AML-193 (cell line): ENCODE measurements around the gene SAP30L.

Source experiments
- DNase-seq, 2 experiments: peaks; one replicate each; lab custom pipeline; 2025; lab: John Stamatoyannopoulos, UW

Gene SAP30L

DNA sequence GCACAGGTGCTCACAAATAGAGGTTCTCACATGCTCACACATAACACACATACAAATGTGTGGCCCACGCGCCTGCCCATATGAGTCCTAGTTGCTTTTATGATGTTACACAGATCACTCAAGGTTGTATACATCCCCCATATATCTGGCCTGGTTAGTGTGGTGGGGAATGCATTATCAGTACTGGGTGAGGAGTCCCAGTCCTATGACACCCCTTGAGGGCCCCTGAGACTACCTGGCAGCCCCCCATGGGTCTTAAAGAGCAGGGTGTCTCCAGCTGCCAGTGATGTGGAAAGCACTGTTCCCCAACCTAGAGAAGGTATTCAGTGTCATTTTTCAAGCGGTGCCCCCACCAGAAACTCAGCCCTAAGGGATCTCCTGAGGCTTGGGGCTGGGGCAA lies 35.0 kb downstream of the SAP30L start:
- DNase-seq: no peak

DNA sequence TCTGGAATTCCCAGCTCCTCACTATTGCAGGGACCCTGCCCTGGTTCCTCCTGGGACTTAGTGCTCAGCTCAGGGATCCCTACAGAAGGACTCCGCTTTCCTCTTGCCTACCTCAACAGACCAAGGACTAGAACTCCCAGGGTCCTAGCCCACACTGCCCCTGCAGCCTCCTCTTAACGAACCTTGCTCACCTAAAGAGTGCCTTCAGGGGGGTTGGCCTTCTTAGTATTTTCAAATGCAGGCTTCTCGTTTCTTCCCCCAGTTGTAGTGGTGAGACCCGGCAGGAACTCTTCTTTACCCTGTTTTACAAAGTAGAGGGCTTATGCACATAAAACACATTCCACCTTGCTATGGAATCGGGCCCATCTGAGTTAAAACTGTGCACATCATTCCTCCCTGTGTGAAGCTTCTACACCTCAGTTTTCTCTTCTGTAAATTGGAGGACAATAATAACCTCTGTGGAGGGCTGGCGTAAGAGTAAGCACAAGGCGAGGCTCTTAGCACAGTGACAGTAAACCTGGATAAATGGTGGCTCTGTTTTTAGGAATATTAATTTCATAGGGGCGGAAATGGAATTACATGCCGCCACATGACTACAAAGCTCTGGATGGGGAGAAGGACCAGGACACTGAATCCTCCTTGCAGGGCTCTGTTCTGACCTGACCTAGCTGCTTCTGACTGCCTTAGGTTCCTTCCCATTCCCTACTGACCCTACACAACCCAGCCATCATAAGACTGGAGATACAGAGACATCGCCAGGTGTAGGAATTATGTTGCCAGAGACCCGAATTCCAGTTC lies 36.0 kb downstream of the SAP30L start:
- DNase-seq: no peak

DNA sequence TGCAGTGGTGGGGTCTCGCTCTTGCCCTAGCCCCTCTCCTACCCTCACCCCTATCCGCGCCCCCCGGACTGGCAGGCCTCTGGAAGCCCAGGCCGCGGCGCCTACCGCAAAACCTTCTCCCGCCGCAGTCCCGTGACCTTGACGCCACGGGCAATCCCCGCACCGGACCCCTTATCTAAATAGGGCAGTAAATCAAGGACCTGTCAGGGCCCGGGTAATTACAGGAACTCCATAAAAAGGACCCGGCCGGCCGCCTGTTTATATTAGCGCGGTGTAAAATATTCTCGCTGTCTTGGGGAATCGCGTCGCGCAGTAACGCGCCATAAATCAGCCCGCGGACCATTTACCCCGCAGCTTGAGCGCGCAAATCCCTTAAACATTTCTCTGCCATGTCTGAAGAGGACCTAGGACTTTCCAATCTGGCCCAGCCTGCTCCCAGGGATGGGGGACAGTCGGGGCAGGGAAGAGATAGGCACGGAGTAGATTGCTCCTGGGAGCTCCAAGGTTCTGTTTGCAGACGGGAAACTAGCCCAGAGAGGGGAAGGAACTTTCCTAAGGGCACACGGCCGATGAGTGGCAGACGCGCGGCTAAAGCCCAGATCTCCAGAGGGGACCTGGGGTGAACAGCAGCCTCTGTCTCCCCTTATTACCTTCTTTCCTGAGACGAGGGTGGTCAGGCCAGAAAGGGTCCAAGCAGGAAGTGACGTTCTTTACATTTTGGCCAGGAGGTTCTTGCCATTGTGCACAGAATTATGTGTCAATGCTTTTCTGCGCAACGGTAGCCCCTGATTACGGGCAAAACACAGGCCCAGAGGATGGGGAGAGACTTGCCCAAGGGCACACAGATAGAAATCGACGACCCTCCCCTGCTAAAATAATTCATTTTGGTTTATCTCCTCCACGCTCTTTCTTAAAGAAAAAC lies 37.0 kb downstream of the SAP30L start:
- DNase-seq: no peak

DNA sequence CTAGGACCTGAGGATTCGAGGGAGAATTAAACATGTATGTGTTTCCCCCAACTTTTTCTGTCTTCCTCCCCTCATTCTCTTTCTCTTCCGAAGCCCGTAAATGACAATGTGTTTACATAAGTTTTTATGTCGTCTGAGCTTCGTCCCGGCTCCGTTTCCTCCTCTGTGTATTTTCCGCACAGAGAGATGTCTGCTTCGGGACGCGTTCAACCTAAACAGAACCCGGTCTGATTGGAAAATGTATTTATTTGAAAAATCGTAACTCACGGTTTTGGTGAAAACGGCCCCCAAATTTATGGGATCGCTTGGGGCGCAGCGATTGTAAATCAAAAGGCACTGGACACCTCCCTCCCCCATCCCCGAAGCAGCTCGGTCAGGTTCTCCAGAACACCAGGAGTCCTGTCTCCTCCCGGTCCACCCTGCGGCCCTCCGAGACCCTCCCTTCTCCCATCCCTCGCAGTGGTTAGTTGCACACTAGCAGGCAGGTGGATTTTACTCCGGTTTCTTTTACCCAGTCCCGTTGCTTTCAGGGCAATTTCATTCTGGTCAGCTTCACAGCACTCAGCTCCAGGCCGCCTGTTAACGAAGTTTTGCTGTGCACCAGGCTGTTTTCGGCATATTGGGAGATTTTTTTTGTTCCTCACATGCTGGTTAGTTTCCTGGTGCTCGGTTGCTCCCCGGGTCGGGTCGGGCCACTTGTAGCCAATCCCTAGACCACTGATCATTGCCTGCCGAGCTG lies 38.0 kb downstream of the SAP30L start:
- no peak for DNase-seq

GRCh38 chr5:154484393-154485095 lies 38.7 kb downstream of the SAP30L start:
- DNase-seq: no peak

- no peak for DNase-seq
These were observed 39.3 kb downstream of the SAP30L start for GRCh38 chr5:154485096-154485491.

GRCh38 chr5:154485850-154486426 lies 40.1 kb downstream of the SAP30L start:
- DNase-seq: no peak

- DNase-seq: no peak
These were observed 40.6 kb downstream of the SAP30L start for GRCh38 chr5:154486427-154486866.

GRCh38 chr5:154487541-154487940 lies 41.7 kb downstream of the SAP30L start:
- DNase-seq: no peak

DNA sequence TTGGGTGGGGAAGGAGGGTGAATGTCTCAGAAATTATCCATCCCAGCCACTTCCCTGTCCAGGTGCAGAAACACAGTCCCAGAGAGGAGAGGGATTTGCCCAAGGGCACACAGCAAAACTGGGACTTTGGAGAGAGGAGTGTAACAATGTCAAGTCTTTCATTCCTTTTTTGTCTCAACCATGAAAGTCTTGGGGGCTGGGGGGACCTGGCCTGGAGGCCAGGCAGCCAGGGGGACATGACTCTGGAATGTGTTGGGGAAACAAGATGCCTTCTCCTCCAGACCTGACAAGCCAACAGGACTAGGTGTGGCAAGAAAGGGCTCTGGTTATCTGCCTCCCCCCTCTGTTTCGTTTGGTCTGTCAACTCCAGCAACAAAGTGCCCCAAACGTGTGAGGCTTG lies 46.1 kb downstream of the SAP30L start:
- DNase-seq: no peak

DNA sequence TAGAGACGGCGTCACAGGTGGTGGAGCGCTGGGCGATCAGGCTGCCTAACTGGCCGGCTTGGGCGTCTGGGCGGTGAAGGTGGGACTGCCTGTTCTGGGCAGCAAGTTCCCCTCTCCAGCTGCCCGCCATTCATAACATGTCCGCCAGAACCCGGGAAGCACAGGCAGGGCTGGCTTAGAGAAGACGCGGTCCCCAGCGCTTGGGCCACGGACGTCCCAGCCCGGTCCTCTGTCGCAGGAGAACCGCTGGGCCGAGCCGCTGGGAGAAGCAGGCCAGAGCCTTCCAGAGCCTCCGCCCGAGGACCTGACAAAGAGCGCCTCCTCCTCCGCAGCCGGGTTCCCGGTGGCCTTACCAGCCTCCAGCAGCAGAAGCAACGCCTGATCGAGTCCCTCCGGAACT lies 47.5 kb downstream of the SAP30L start:
- no peak for DNase-seq

GRCh38 chr5:154494036-154494435 lies 48.2 kb downstream of the SAP30L start:
- DNase-seq: no peak

DNA sequence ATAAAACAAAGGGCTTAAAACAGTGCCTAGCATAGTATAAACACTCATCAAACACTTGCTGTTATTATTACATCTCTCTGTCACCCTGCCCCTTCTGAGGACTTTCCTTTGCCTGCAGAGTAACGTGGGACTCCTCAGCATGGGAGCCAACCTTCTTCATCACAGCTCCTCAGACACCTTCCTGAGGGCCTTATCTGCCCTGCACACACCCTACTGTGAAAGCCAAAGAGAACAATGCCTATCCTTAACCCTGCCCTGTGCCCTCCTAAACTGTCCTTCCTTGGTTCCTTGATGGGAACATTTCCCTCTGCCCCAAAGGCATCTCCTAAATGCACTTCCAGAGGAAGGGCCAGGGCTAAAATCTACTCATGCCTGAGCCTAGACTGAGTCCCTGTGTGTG lies 52.8 kb downstream of the SAP30L start:
- DNase-seq: no peak

DNA sequence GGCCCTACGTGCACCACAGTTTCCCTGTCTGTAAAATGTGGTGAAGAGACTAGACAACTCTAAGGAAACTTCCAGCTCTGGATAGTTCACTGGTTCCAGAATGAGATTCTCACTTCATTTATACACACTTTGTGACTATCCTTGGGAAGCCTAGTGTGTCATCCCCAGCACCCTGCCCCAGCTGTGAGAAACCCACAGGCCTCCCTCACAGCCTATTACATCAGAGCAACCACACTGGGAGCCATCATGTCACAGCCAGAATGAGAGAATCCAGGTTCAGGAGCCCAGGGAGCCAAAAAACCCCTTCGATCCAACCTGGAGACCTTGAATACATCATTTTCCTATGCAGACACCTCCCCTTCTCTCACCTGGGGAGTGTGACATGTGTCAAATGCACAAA lies 53.2 kb downstream of the SAP30L start:
- DNase-seq: no peak

GRCh38 chr5:154501566-154501965 lies 55.8 kb downstream of the SAP30L start:
- DNase-seq: no peak

- DNase-seq: no peak
These were observed 56.4 kb downstream of the SAP30L start for GRCh38 chr5:154502180-154502579.

- DNase-seq: no peak
These were observed 57.9 kb downstream of the SAP30L start for GRCh38 chr5:154503698-154504039.

DNA sequence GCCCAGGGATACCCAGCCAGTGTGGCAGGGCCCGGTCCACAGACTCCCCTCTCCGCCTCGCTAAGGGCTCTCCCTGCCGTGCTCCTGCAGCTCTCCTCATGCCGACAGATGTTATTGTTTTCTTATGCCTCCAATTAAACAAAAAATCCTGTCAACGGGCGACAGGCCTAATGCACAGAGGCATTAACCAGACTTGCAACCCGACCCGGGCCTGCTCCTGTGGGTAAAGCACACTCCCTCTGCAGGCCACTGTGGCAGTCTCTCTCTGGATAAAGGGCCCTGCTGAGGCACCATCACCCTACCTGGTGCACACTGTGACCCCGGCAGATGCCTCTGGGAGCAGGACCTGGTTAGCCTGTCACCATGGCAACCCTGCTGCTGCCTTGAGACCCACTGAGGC lies 59.8 kb downstream of the SAP30L start:
- no peak for DNase-seq

DNA sequence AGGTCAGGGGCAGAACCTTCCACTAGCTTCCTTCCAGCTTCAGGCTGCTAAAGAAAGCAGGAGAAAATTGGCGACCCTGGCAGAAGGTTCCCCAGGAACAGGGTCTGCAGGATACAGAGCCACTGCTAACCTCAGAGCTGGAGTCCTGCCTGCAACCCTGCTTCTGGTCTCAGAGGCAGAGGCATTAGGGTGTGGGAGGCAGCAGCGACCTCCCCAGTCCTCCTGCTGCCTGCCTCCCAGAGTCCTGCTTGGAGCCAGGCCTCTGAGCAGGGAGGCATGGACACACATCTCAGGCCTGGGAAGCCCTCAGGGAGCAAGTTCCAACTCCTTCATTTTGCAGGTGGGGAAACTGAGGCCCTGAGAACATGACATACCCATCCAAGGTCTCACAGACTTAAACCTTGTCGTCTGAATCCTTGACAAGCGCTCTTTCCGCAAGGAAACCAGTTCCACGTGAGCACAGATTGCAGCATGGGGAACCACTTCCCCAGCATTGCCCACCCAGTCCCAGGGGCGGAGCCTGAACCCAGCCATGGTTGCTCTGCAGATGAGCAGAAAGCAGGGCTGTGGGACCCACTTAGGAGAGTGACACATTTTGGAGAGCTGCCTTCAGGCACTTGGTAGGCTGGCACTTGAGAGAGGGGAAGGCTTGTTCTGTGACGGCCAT lies 60.4 kb downstream of the SAP30L start:
- DNase-seq: no peak

DNA sequence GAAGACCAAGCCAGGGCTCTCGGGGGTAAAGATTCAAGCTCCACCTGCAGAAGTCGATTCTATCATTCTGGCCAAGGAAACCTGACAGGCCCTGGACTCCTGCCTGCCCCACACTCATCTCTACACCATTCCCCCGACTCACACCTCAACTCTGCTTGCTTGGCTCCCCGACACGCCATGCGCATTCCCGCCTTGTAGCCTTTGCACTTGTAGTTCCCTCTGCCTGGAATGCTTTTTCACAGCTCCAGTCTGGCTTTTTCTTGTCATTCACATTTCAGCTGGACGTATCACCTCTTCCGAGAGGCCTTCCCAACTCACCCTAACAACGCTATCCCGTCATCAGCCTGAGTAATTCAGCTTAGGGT lies 60.9 kb downstream of the SAP30L start:
- no peak for DNase-seq

GRCh38 chr5:154508114-154508513 lies 62.3 kb downstream of the SAP30L start:
- DNase-seq: no peak
